GM18870 (cell line): ENCODE measurements around the gene ACVR1.

Experiments used
- ATAC-seq: cut with Tn5 transposase; IDR thresholded peaks from one replicate; pipeline ENCODE4 v1.9.1; 2021; ENCODE audit warnings: moderate library complexity; ENCODE audit not compliant: unreplicated experiment

ACVR1 gene

DNA sequence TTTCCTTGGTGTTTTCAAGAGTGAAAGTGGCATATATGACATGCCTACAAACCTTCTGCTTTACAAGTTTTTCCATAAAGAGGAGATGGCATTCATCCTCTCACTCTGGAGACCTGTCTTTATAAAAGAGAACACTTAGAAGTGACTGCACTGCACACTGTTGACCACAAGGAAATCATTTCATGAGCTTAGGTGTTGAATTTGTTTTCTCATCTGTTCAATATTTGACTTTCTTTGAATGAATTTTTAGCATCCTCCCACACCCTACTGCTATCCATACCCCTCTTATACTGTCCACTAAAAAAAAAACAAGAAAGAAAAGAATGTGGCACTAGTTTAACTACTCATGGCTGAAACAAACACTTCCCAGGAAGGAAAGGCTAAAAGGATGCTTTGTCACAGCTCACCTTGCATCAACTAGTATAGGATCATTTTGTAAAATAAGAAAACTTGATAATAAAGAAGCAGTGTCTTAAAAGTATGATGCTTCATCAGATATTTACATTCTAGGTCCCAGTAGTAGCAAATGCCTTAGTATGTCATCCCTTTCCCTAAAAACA, 83.0 kb downstream of the ACVR1 start:
- no peak for ATAC-seq

DNA sequence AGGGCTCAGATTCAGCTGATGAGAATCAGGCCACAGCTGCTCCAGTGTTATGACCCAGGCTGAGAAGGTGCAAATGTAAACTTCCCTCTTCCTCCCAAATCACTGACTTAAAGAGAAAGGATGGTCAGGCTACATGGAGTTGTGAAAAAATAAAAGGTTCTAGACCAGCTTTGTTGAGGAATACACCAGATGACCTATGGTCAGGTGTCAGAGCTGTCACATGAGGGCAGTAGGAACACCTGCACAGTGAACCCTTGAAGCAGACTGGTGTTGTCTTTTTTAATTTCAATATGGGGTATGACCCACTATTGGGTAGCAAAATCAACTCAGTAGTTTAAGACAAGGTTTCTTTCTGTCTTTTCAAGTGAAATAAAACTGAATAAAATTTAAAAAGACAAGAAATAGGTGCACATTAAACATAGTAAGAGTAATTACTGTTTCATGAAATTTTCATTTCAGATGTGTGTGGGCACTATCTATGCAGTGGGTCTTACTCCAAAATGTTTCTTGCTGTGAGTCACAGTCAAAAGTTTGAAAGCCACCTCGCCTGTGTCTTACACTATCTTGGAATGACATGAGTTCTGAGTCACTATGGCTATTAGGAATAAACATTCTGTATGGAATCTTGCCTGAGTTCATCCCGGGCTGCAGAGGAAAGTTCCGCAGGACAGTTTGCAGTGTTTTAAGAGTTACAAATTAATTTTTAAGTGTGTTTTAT, 83.6 kb downstream of the ACVR1 start:
- ATAC-seq: no peak

DNA sequence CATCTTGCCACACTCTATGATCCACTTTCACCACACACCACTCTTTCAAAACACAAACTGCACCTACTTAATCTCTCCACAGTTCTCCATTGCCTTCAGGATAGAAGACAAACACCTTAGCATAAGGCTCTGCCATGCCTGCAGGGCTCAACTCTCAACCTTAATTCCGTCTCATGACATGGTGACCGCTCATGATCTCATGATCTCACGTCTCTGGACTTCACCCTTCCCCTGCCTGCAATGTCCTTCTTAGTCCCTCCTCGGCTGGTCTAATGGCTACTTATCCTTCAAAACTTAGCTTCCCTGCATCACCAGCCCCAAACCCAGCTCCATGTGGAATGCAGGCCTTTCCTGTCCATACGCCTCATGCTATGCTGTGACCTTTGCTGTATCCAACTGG, 85.3 kb downstream of the ACVR1 start:
- no peak for ATAC-seq

DNA sequence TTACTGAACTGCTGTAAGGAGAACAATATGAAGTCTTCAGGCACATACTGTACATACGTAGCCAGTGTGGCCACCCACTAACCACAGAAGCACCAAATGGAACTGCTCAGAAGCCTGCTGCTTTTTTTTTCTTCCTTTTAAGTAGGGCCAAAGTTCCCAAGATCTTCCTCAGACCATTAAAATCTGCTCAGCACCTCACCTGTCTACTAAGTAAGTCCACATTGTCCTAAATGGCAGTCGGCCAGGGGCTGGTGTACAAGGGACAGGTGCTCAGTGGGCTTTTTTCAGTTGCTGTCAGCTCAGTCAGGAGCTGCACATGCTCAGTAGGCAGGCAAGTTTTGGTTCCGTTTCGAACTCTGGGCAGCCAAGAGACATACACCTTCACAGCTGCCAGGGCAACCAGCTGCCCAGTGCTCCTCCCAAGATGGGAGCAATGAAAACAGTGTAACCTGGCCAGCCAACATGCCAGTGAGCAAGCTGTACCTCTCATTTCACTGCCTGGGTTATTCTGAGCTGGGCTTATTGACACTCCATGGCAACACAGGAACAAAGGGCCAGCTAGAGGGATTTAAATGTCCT, 86.1 kb downstream of the ACVR1 start:
- no peak for ATAC-seq

GRCh38 chr2:157789256-157789655, 86.9 kb downstream of the ACVR1 start:
- no peak for ATAC-seq

GRCh38 chr2:157788201-157788600, 87.9 kb downstream of the ACVR1 start:
- ATAC-seq: no peak

DNA sequence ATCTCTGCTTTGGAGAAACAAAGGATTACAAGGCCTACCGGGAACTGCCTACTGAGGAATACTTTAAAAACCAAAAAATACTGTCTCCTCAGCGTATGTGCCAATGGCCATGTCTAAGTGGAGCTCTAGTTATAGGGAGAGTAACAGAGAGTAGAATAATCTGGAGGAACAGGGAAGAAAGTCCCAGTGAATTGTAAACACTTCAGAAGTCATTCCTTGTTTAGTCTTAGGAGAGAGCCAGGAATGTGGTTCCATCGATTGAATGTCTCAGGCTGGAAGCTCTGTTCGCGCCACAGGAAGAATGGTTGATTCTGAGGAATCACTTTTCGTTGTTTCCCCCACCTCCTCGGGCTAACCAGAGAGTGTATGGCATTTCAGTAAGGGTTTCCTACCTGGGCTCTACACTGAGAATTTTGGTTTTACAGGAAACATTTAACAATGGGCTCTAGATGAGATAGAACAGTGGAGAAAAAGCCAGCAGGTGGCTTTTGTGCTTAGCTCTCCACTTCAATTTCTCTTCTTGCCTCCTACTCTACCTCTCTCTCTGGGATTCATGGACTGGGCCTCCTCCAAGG, 88.7 kb downstream of the ACVR1 start:
- no peak for ATAC-seq

GRCh38 chr2:157786663-157787363, 89.3 kb downstream of the ACVR1 start:
- ATAC-seq: no peak

DNA sequence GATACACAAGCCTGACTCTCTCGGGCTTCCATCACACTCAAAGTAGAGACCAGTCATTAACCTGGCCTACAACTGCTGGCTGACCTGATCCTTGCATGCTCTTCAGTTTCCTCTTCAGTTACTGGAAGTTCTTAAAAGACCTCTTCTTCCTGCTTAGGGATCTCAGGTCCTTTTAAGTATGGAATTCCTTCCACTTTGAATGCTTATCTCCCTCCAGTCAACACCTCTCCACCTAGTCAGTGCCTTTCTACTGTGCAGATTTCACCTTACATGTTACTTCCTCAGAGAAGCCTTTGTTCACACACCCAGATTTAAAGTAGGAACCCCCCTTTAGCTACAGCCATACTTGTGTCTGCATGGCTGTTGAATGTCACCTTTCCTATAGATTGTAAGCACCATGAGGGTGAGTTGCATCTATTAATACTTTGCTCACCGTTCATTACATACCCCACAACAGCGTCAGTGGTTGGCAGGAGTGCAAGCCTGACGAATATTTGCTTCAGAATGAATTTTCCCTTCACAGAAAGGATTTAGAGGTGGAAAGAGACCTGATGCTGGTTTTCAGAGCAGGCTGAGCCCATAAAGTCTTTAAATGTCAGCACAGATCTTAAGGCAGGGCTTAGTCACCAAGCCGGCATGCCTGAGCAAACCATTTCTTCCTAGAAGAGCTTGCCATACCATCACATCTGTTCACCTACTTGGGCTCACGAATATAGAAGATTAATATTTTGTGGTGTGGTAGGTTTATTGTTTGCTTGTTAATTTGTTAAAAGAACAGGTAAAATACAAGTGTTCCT, 90.1 kb downstream of the ACVR1 start:
- no peak for ATAC-seq

- ATAC-seq: no peak
Measured at GRCh38 chr2:157785200-157785599, 90.9 kb downstream of the ACVR1 start.

DNA sequence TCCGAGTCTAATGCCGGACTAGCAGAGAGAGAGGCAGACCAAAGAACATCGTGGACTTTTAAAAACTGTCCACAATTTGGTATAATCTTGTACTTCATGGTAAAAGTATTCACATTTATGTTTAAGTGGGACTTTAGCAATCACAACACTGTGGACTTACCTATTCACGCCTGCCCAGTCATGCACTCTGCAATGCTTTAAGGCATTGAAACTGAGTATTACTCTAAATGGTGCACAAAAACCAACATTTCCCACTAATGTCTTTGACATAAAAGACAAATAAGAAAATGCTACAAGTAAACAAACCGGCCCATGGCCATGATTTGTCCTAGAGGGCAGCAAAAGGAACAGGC, 91.3 kb downstream of the ACVR1 start:
- ATAC-seq: no peak

- ATAC-seq: no peak
Measured at GRCh38 chr2:157784169-157784822, 91.8 kb downstream of the ACVR1 start.

- no peak for ATAC-seq
Measured at GRCh38 chr2:157783245-157783644, 92.9 kb downstream of the ACVR1 start.

GRCh38 chr2:157782057-157782845, 93.9 kb downstream of the ACVR1 start:
- ATAC-seq: no peak

GRCh38 chr2:157780211-157780610, 95.9 kb downstream of the ACVR1 start:
- ATAC-seq: no peak

DNA sequence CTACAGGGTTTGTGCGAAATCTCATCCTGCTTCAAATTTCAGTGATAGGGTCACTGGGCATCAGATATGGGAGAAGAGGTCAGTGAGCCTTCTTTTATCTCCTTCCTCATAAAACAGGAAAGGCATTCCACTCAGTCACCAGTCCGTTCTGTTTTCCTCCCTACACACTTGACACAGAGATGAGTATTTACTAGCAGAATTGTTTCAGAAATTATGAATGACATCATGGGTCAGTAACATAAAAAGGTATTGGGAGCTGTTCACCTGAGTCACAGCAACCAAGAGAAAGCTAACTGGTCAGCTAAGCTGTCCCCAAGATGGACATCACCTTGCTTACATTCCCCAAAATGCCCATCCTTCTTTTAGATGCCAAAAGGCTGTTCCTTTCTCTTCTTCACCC, 96.3 kb downstream of the ACVR1 start:
- no peak for ATAC-seq

- ATAC-seq: no peak
Measured at GRCh38 chr2:157777427-157777826, 98.7 kb downstream of the ACVR1 start.

DNA sequence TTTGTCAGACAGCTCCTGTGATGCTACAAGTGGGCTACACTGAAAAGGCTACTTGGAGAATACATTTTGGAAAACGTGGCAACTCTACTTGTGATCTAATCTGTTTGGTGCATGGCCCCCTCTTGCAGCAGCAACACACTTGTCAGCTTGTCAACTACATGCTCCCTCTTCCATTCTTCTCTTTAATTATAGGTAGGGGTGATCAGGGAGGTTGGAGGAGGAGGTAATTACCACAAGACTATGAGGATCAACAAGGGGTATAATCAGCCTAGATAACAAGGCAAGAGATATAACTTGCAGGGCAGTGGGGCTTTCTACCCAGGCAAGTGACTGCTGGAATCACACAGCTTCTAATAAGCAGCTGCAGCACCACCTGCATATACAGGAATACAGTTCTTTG, 104.9 kb downstream of the ACVR1 start:
- ATAC-seq: no peak

DNA sequence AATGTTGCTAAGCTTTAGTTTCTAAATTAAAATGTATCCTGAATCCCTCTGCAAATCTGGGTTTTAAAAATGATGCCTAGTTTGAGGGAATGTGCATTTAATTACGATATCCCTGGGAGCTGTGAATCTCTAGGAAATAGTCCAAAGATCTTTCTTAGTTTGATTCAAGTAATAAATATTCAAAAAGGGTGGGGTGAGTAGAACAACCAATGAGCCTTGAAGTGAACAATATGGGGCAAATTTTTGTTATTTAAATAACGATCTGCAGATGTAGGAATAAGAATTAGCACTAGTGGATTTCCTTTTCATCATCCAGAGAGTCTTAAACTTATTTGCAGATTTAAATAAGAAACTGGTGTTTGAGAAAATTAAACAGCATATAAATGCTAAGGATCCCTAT, 106.3 kb downstream of the ACVR1 start:
- ATAC-seq: no peak

- ATAC-seq: no peak
Measured at GRCh38 chr2:157764386-157764785, 111.7 kb downstream of the ACVR1 start.
